Measurements from ENCODE around the gene KLHL2. TPM values are rescaled to one million over a fixed set of nuclear protein-coding genes. Genes with fewer than 3 reads are reported as not detected.
A peak's percentile ranks its signal among the peaks of the same experiment; 100 is the strongest.
"Not testable (repeated sequence)": the region's sequence is repeated elsewhere in the genome, so short reads cannot be mapped to it uniquely, and the experiment has no call there.

The KLHL2 gene
- total RNA-seq, 1 donor from 2014 or later: 8.4 TPM

DNA sequence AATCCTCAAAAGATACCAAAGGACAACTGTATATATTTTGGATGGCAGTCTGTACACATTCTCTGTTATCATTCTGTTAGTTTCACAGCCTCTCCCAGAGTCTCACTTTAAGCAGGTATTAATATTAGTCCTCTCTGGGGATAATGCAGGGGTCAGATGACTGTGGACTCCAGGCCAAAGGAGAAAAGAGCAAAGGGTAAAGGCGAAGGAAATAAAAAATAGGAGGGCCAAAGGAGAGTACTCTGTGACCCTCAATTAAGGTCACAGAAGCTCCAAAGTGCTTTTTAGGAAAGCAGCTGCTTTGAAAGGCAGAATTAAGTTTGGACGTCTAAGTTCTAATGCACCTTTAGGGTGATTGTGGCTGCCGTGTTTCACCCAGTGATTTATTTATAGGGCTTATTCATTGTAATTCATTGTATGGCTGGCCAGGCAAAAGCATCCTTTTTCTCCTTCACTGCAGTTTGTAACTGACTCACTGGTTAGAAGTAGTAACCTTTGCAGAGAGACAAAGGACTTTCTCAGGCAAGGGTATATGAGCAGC, 127.9 kb downstream of the KLHL2 start:
- DNase-seq: no peak
- Histone ChIP-seq H3K27ac (replicated peaks) (no peak overlapping the region), H3K4me1 (no peaks in the 10 kb centered on the region), H3K27me3 (ENCODE audit: low read depth) (no peaks in the 10 kb centered on the region), H3K36me3 (peaks cover 22% of the 10 kb centered on the region), H3K9me3 (replicated peaks) (no peaks in the 10 kb centered on the region), H3K4me3 (no peak overlapping the region)
- TF ChIP-seq, protein P1, sequence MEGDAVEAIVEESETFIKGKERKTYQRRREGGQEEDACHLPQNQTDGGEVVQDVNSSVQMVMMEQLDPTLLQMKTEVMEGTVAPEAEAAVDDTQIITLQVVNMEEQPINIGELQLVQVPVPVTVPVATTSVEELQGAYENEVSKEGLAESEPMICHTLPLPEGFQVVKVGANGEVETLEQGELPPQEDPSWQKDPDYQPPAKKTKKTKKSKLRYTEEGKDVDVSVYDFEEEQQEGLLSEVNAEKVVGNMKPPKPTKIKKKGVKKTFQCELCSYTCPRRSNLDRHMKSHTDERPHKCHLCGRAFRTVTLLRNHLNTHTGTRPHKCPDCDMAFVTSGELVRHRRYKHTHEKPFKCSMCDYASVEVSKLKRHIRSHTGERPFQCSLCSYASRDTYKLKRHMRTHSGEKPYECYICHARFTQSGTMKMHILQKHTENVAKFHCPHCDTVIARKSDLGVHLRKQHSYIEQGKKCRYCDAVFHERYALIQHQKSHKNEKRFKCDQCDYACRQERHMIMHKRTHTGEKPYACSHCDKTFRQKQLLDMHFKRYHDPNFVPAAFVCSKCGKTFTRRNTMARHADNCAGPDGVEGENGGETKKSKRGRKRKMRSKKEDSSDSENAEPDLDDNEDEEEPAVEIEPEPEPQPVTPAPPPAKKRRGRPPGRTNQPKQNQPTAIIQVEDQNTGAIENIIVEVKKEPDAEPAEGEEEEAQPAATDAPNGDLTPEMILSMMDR (IDR thresholded peaks at IDR 0.05; ENCODE audit: borderline replicate concordance): no peak
- intact Hi-C loops (cut with micrococcal nuclease): no loop called here

DNA sequence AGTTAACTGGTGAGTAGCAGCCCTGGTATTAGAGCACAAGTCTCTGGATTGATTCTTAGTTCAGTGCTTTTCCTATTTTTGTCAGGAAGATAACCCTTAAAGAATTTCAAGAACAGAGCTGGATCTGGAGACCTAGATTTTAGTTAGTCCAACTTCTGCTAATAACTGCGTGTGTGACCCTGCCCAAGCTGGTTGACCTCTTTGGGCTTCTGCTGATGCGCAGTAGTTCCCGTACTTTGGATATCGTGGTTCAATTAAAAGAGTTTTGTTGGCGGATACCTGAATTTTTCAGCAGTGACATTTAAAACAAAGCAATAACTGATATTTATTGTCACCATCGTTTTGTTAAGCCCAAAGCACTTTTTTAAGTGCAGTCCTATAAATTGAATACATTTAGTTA, 129.4 kb downstream of the KLHL2 start:
- Histone ChIP-seq H3K4me1 (no peaks in the 10 kb centered on the region), H3K27me3 (ENCODE audit: low read depth) (no peaks in the 10 kb centered on the region), H3K4me3 (no peak overlapping the region), H3K27ac (replicated peaks) (no peak overlapping the region), H3K9me3 (replicated peaks) (no peaks in the 10 kb centered on the region), H3K36me3 (peaks cover 28% of the 10 kb centered on the region)
- DNase-seq: no peak
- intact Hi-C loops (cut with micrococcal nuclease): no loop called here
- TF ChIP-seq, protein P1 (IDR thresholded peaks at IDR 0.05; ENCODE audit: borderline replicate concordance): no peak

DNA sequence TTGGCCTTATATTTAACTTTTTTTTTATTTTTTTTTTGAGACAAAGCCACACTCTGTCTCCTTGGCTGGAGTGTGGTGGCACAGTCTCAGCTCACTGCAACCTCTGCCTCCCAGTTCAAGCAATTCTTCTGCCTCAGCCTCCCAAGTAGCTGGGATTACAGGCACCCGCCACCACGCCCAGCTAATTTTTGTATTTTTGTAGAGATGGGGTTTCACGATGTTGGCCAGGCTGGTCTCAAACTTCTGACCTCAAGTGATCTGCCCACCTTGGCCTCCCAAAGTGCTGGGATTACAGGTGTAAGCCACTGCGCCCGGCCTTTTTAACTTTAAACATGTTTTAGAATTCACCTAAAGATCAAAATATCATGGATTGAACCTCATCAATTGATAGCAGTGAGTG, 135.0 kb downstream of the KLHL2 start:
- H3K9me3 ChIP-seq (replicated peaks); H3K27me3 ChIP-seq (ENCODE audit: low read depth); DNase-seq; H3K4me3 ChIP-seq; H3K27ac ChIP-seq (replicated peaks); H3K4me1 ChIP-seq: not testable (repeated sequence)
- H3K36me3 ChIP-seq: peaks cover 35% of the 10 kb centered on the region
- intact Hi-C loops (cut with micrococcal nuclease): loop anchor here (2.0 kb wide), 1 partner anchor 210 kb away; no protein-coding TSS in a partner anchor

DNA sequence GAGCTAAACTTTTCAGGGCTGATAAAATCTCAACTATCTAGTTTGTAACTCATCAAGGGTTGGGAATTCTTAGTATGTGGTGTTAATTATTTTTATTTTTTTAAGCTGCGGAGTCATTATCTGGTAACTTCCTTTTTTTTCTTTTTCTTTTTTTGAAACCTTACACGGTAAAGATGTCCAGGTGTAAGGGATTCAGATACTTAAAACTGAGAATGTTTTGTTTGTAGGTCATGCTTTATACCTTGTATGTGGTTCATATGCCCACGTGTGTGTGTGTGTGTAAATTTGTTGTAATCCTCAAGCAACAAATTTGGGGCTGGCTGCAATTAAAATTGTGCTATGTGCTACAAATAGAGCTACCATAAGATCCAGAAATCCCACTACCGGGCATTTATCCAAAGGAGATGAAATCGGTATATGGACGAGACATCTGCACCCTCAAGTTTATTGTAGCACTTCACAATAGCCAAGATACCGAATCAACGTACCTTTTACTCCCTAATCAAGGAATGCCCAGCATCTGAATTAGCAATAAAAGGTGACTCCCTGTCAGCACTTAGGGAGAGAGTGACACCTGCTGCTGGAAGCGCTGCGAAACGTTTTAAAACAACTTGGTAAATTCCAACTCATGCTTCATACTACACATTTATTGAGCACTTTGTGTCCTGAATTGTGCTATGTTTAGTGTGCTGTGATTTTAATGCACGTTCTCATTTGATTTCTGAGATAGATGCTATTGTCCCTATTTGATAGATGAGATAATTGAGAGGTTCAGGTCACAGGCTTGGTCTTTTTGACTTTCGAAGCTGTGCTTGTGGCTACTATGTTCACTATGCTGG, 136.2 kb downstream of the KLHL2 start:
- DNase-seq: no peak
- Histone ChIP-seq H3K36me3 (peaks cover 33% of the 10 kb centered on the region), H3K27ac (replicated peaks) (no peak overlapping the region), H3K4me3 (no peak overlapping the region), H3K4me1 (no peaks in the 10 kb centered on the region), H3K27me3 (ENCODE audit: low read depth) (no peaks in the 10 kb centered on the region), H3K9me3 (replicated peaks) (no peaks in the 10 kb centered on the region)
- intact Hi-C loops (cut with micrococcal nuclease): loop anchor here (2.0 kb wide), 1 partner anchor 211 kb away; no protein-coding TSS in a partner anchor
- TF ChIP-seq, protein P1 (IDR thresholded peaks at IDR 0.05; ENCODE audit: borderline replicate concordance): peak; percentile 56

DNA sequence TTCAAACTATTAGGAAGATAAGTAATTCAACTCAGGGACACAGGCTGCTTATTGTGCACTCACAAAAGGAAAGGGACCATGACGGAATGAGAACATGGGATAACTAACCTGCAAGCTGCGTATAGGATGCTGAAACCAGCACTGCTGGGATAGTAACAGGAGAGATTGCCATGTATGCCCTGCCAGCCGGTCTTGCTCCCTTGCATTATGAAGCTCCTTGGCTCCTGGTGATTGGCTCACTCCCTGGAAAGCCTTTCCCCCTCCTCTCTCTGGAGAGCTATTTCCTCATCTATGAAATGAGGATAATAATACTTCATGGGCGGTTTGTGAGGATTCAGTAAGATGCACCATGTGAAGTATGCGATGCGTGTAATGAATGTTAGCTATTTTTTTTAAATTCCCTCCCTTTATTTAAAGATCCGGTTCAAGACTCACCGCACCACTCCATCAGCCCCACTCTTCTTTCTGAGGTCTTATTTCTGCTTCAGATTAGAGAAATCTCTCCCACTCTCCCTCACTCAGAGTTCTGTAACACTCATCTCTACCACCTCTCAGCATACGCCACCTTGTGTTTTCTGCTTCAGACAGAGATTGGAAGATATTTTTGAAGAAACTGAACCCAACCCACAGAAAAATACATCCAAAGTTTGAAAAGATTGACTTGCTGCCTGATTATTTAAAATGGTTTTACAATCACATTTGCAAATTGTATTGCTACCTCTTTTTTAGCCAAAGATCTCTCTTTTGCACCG, 138.5 kb downstream of the KLHL2 start:
- TF ChIP-seq, protein P1 (IDR thresholded peaks at IDR 0.05; ENCODE audit: borderline replicate concordance): peak; percentile 24
- Histone ChIP-seq H3K27me3 (ENCODE audit: low read depth) (no peaks in the 10 kb centered on the region), H3K27ac (replicated peaks) (no peak overlapping the region), H3K36me3 (peaks cover 13% of the 10 kb centered on the region), H3K9me3 (replicated peaks) (no peaks in the 10 kb centered on the region), H3K4me3 (no peak overlapping the region), H3K4me1 (no peaks in the 10 kb centered on the region)
- intact Hi-C loops (cut with micrococcal nuclease): no loop called here
- no peak for DNase-seq

All from left ventricle myocardium inferior (tissue), 1 donor.